Kidney (tissue), 14 donors: Measurements from ENCODE around the gene CSH1. TPM values are rescaled to one million over a fixed set of nuclear protein-coding genes. Genes with fewer than 3 reads are reported as not detected.
"Not testable (repeated sequence)": the region's sequence is repeated elsewhere in the genome, so short reads cannot be mapped to it uniquely, and the experiment has no call there.

Experiments
- DNase-seq, 5 donors: peaks; one replicate each; pipeline ENCODE4 v3.0.0-alpha.2; 2013 to 2020
- FAIRE-seq: peaks from 2 replicates; lab custom pipeline; 2012; peaks lifted over from hg19 to GRCh38; lab: Jason Lieb, UNC
- H3K27ac ChIP-seq, 2 donors: one replicate each; pipeline ENCODE4 v1.7.0; 2013; ENCODE audit warnings: low read depth in 2 of 2, low read length in 2 of 2, inconsistent platforms in 1 of 2
- H3K27me3 ChIP-seq: one replicate; pipeline ENCODE4 v1.7.1; 2013; ENCODE audit warnings: low read length, inconsistent platforms; ENCODE audit not compliant: control insufficient read depth, insufficient read depth
- H3K36me3 ChIP-seq, 3 donors: one replicate each; pipeline versions ENCODE4 v1.7.0 to v1.7.1; 2013; ENCODE audit warnings: low read length in 3 of 3, control low read depth in 1 of 3, inconsistent platforms in 1 of 3; ENCODE audit not compliant: insufficient read depth in 3 of 3, control insufficient read depth in 2 of 3
- H3K4me1 ChIP-seq, 3 donors: one replicate each; pipeline versions ENCODE4 v1.7.0 to v1.7.1; 2013; ENCODE audit warnings: low read length in 3 of 3, inconsistent platforms in 1 of 3, low read depth in 1 of 3; ENCODE audit not compliant: control insufficient read depth in 2 of 3, insufficient read depth in 2 of 3
- H3K4me3 ChIP-seq, 3 donors: one replicate each; pipeline versions ENCODE4 v1.7.0 to v1.8.1; 2013; ENCODE audit warnings: low read length in 3 of 3, control low read depth in 1 of 3, inconsistent platforms in 1 of 3
- H3K9ac ChIP-seq, 3 donors: one replicate each; pipeline versions ENCODE4 v1.7.0 to v1.7.1; 2013; ENCODE audit warnings: low read length in 3 of 3, control low read depth in 1 of 3, inconsistent platforms in 1 of 3
- H3K9me3 ChIP-seq, 3 donors: one replicate each; pipeline versions ENCODE4 v1.7.0 to v1.7.1; 2013; ENCODE audit warnings: low read length in 3 of 3, control low read depth in 1 of 3, inconsistent platforms in 1 of 3; ENCODE audit not compliant: control insufficient read depth in 2 of 3, insufficient read depth in 1 of 3
- CTCF ChIP-seq: IDR thresholded peaks from 3 replicates; pipeline ENCODE4 v1.5.1; 2012; ENCODE audit warnings: mild to moderate bottlenecking, moderate library complexity, borderline replicate concordance; ENCODE audit not compliant: insufficient read depth; ENCODE audit errors: extremely low read depth
- intact Hi-C: fragments of 100-400 bp; cut with DNase I; formaldehyde crosslinking; loops from one replicate; pipeline ENCODE4 v1.11.1; 2022
- polyA plus RNA-seq: library from polyadenylated mRNA; stranded (reverse); fragments of 350-450 nt; fragmentation: Illumina TruSeq; extraction: RNeasy Lipid Tissue Mini Kit (QIAGEN cat#74804); gene quantifications from one replicate; pipeline ENCODE4 v1.2.3, GENCODE V29; 2014; ENCODE audit warnings: low read depth, low replicate concordance; ENCODE audit not compliant: insufficient read depth
- total RNA-seq: library from RNA; stranded (reverse); fragmentation: NEBNext Ultra II Directional; extraction: Animal tissue kit (Norgen Biotek cat#: 25700); gene quantifications from one replicate; pipeline ENCODE4 v1.2.1, GENCODE V29; 2021
- donor health status: control.
- donor health status: control.
- donor health status: control.
- donor health status: control.
- donor health status: control.
- donor health status: DM: yes; HTN: yes; CAD: no.
- donor health status: Normal renal cell carcinoma (clear cell type).

Gene CSH1
- total and polyA plus RNA-seq, 2 donors from 2014 or later, result not detected

GRCh38 chr17:63871646-63872365, 24.6 kb downstream of the CSH1 start:
- H3K27me3 ChIP-seq, H3K4me3 ChIP-seq, H3K9me3 ChIP-seq, DNase-seq, H3K4me1 ChIP-seq, H3K36me3 ChIP-seq, H3K27ac ChIP-seq, FAIRE-seq, H3K9ac ChIP-seq, intact Hi-C loops: not testable (repeated sequence)

- H3K9me3 ChIP-seq, H3K9ac ChIP-seq, intact Hi-C loops, H3K36me3 ChIP-seq, H3K4me3 ChIP-seq, FAIRE-seq, H3K27ac ChIP-seq, H3K27me3 ChIP-seq, DNase-seq, H3K4me1 ChIP-seq: not testable (repeated sequence)
These were observed 26.1 kb downstream of the CSH1 start for GRCh38 chr17:63870292-63870665.

- H3K4me1 ChIP-seq, H3K9ac ChIP-seq, DNase-seq, H3K27me3 ChIP-seq, FAIRE-seq, intact Hi-C loops, H3K4me3 ChIP-seq, H3K36me3 ChIP-seq, H3K27ac ChIP-seq, H3K9me3 ChIP-seq: not testable (repeated sequence)
These were observed 26.7 kb downstream of the CSH1 start for GRCh38 chr17:63869491-63870291.

GRCh38 chr17:63866625-63867024, 29.7 kb downstream of the CSH1 start:
- H3K4me3 ChIP-seq, H3K27me3 ChIP-seq, H3K27ac ChIP-seq, H3K4me1 ChIP-seq, H3K36me3 ChIP-seq, H3K9ac ChIP-seq, DNase-seq, FAIRE-seq, intact Hi-C loops, H3K9me3 ChIP-seq: not testable (repeated sequence)

GRCh38 chr17:63859257-63859656, 37.1 kb downstream of the CSH1 start:
- no peak overlapping the region for H3K9ac ChIP-seq
- FAIRE-seq (no peak), DNase-seq (peak in 1 of 5 donors; percentile 18)
- H3K36me3 ChIP-seq, result no peaks in the 10 kb centered on the region
- H3K27ac ChIP-seq, result no peak overlapping the region
- no peaks in the 10 kb centered on the region for H3K27me3 ChIP-seq
- H3K4me3 ChIP-seq, result no peak overlapping the region
- no peak for TF ChIP-seq CTCF
- intact Hi-C loops, result no loop called here
- no peaks in the 10 kb centered on the region for H3K4me1 ChIP-seq
- no peaks in the 10 kb centered on the region for H3K9me3 ChIP-seq

GRCh38 chr17:63856425-63856824, 39.9 kb downstream of the CSH1 start:
- DNase-seq, result peak in 1 of 5 donors; percentile 34
- H3K36me3 ChIP-seq, H3K27me3 ChIP-seq, H3K4me1 ChIP-seq, FAIRE-seq, H3K9me3 ChIP-seq, H3K4me3 ChIP-seq, H3K9ac ChIP-seq, intact Hi-C loops, H3K27ac ChIP-seq: not testable (repeated sequence)
